T-helper 22 cell (primary cell): ENCODE data around the gene TCEAL4.
"Not testable (repeated sequence)": the region's sequence is repeated elsewhere in the genome, so short reads cannot be mapped to it uniquely, and the experiment has no call there.

Experiments
- DNase-seq: peaks from one replicate; pipeline ENCODE4 v3.0.0-alpha.2; 2020; ENCODE audit warnings: low read depth

The TCEAL4 gene

DNA sequence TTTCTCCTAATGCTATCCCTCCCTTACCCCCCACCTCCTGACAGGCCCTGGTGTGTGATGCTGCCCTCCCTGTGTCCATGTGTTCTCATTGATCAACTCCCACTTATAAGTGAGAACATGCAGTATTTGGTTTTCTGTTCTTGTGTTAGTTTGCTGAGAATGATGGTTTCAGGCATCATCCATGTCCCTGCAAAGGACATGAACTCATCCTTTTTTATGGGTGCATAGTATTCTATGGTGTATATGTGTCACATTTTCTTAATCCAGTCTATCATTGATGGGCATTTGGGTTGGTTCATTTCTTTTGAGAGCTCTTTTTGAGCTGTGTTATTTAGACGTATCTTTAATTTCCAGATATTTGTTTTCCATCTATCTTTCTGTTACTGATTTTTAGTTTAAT, 7.0 kb downstream of the TCEAL4 start:
- DNase-seq: not testable (repeated sequence)

DNA sequence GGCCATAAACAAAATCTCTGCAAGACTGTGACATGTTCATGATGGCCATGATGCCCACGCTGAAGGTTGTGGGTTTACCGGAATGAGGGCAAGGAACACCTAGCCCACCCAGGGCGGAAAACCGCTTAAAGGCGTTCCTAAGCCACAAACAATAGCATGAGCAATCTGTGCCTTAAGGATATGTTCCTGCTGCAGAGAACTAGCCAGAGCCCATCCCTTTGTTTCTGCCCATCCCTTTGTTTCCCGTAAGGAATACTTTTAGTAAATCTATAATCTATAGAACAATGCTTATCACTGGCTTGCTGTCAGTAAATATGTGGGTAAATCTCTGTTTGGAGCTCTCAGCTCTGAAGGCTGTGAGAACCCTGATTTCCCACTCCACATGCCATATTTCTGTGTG, 9.9 kb downstream of the TCEAL4 start:
- DNase-seq: not testable (repeated sequence)

DNA sequence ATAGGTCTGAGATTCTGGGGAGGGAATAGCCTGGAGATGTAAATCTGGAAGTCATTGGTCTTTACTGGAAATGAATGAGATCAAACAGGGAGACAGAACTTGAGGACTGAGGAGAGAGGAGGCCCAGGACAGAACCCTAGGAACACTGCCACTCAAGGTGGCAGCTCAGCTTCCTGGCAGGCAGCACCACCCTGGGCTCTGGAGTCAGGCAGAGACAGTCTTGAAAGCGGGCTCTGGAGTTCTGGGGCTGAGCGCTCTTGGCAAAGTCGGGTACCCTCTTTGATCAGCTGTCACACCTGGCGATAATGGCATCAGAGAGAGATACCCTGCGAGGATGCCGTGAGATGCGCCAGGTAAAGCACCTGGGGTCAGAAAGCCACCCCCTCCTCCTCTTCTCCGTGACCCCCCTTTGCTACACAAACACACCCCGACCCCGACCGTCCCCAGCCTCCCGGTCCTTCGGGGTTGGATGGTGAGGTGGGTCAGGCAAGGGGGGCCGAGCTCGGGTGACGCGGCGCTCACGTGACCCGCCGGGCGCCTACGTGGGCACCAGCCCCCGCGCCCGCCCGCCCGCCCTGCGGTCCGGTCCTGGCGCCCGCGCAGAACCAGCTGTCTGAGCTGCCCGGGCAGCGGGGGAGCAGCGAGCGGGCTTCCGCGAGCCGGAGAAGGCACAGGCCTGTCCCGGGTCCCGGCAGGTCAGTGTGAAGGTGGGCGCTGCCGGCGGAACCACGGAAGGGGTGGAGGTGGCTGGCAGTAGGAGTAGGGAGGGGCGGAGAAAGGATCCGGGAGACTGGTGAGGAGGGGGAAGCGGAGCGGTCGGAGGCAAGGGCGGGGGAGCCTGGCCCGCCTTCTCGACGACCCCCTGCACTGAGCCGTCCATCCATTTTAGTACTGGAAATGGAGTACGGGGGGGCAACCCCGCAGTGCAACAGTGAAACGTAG, 22.3 kb downstream of the TCEAL4 start, which contains the start of gene TCEAL3:
TCEAL3 (plus strand) TSS at position 600 of the 942 bp plus-strand sequence. CDS start 1,102 bp downstream, outside the sequence.
- DNase-seq: peak; percentile 34

DNA sequence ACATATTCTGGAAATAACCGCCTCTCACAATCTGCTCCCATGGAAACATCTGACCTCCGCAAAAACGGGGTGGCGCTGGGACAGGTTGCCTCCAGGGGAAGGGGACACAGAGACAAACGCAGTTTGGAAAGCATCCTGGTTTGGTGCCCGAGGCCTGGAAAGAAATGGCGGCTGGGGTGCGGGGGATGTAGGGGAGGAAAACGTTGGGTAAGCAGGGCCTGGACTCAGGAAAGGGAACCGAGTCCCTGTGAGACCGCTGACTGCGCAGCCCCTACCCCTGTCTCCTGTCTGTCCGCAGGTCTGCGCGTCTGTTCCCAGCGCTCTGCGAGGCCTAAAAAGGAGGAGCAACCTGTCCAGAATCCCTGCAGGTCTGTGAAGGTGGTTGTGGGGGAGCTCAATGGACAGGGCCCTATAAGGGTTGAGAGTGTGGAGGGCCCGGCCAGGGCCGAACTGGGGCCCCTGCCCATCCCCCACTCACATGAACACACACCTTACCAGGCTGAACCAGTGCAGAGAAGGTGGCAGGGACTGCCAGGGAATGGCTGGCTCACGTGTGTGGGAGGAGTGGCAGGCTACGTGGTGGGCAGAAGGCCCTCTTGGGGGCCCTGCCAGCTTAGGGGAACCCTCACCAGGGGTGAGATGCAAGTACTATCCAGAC, 23.1 kb downstream of the TCEAL4 start:
- DNase-seq: no peak

DNA sequence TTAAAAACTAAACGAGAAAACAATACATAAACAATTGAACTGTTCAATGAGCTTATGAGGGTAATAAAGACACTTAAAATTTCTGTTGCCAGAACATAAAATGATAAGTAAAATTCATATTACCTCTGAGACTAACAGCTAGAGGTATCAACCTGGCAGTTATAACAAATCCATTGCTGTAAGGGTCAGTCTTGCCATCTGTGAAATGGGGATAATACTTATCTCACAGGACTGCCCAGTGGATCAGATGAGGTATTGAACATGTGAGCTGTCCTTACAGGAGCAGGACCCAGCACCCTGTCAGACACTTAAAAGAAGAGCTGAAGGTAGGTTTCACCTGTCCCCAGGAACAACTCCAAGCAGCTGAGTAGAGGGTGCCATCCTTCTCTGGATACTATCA, 25.0 kb downstream of the TCEAL4 start:
- no peak for DNase-seq

DNA sequence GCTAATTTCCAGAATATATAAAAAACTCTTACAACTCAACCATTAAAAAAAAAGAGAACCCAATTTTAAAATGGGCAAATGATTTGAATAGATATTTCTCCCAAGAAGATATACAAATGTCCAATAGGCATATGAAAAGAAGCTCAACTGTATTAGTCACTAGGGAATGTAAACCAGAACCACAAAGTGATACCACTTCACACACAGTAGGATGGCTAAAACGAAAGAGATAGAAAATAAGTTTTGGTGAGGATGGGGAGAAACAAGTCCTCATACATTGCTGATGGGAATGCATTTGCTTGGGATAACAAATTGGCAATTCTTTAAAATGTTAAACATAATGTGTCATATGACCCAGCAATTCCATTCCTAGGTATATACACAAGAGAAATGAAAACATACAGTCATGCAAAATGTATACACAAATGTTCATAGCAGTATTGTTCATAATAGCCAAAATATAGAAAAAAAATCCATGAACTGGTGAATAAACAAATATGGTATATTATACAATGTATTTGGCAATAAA, 28.1 kb downstream of the TCEAL4 start:
- DNase-seq: no peak

DNA sequence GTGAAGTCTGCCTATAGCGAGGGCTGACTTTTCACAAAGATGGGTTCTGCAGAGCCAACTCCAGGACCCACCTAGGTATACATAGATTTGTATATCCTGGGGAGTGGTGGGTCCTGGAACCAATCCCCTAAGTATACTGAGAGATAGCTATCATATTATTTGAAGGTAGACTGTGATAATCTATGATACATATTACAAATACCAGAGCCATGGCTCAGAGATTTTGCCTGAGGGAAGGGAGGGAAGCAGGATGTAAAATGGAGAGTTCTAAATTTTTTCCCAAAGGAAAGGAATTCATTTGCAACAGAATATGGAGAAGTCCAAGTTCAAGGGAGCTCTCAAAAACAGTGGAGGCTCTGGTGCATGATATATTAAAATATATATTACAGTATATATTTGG, 29.7 kb downstream of the TCEAL4 start:
- no peak for DNase-seq

DNA sequence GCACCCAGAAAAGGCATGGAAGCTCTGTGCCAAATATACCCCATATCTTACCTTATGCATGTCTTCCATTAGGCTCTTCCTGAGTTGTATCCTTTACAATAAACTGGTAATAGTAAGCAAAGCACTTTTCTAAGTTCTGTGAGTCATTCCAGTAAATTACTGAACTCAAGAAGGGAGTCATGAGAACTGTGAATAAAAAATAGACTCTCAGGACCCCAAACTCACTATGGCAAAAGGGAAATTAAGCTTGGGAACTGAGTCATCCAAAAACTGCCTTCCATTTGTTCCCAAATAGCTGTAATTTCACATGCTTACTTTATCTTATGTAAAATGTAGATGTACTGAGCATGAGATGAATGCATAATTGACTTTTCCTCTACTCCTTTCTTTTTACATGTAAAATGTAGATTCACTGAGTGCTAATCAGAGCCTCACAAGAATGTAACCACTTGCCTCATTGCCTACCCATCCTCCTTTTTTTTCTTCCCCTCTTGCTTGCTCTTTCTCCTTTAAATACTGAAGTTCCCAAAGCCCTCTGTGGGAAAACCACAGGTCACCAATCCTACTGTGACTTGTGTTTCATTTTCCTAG, 30.6 kb downstream of the TCEAL4 start:
- no peak for DNase-seq

DNA sequence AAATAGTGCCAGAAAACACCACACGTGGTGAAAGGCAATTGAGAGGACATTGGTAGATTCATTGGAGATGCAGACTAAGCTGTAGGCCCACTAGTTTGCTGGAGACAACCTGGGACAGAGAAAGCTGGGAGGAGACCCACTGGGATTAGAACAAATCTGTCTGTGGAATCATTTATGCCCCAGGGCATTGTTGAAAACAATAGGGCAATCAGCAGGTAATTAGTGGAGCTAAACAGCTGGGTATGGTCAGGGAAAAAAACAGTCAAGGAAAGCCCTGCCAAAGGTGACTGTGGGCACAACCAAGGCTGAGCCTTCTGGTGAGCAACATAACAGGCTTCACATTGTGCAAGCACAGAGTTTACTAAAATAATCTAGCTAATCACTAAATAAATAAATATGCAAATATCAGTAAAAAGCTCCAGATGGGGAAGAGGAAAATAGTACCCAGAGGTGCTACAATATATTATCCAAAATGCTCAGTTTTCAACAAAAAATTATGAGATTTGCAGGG, 31.4 kb downstream of the TCEAL4 start:
- DNase-seq: no peak

DNA sequence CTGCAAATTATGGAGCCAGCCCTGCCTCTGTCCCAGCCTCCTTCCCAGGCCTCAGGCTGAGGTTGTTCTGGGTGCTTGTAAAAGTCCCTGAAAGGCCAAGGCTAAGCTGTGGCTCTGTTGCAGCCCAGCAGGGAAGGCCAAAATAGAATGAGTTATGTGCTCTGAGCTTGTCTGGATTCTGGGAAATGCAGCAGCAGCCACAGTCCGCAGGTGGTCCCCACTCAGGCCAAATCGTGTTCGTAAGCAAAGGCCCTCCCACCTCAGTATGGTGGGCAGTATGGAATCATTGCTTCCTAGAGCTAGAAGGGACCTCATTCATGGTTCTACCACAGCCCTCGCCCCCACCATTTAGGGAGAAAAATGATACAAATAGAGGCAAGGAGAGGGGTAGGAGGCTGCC, 38.8 kb downstream of the TCEAL4 start:
- DNase-seq: no peak

DNA sequence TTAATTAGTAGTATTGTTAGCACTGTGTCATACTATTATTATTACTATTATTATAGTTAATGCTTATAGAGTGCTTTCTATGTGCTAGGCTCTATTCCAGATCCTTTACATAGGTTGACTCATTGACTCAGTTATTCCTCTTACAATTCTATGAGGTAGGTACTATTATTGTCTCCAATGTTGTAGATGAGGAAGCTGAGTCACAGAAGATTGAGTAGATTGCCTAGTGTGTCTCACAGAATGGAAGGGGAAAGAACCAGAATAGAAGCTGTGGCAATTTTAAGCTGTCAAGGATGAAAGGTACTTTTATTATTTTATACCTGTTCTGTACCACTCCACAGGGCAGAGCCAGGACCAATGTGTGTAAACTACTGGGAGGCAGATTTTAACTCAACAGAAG, 41.5 kb downstream of the TCEAL4 start:
- DNase-seq: no peak

DNA sequence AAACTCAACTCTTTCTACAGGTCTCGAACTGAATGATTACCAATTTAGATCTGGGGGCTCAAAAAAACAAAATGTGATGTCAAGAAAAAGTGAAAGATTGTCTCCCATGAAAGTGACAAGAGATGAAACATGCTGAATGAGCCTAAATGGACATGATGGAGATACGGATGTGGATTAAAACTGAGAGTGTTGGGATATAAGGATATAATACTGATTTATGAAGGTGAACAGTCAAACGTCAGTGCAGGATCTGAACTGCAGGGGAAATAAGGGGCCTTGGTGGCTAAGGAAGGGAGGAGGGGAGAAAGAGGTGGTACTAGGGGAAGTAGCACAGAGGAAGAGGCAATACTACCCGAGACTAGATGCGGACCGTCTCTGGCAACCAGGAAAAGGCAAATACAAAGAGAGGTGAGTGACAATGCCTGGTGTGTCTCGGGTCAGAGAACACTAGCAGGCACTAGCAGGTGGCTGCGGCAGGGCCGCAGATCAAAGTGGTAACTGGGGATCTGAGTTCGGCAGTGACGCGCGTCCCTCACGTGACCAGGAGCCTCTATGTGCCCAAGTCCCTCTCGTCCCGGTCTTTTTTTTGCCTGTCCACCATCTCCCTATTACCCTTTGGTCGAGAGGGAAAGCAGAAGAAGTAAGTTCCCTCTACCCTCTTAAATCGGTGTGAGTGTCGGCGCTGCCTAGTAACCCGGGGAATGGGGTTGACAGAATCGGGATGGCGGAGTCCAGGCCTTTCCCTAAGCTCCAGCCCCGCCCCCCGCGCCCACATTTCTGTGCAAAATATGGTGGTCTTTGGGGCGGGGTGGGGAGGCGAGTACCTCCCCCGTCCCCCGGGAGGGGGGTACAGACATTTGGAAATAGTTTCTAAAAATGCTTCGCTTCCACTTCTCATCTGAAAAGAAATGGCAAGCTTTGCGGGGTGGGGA, 43.3 kb downstream of the TCEAL4 start, which contains the start of gene TCEAL1:
TCEAL1 (plus strand) TSS at position 590 of the 932 bp plus-strand sequence. CDS start 942 bp downstream, outside the sequence.
- no peak for DNase-seq

DNA sequence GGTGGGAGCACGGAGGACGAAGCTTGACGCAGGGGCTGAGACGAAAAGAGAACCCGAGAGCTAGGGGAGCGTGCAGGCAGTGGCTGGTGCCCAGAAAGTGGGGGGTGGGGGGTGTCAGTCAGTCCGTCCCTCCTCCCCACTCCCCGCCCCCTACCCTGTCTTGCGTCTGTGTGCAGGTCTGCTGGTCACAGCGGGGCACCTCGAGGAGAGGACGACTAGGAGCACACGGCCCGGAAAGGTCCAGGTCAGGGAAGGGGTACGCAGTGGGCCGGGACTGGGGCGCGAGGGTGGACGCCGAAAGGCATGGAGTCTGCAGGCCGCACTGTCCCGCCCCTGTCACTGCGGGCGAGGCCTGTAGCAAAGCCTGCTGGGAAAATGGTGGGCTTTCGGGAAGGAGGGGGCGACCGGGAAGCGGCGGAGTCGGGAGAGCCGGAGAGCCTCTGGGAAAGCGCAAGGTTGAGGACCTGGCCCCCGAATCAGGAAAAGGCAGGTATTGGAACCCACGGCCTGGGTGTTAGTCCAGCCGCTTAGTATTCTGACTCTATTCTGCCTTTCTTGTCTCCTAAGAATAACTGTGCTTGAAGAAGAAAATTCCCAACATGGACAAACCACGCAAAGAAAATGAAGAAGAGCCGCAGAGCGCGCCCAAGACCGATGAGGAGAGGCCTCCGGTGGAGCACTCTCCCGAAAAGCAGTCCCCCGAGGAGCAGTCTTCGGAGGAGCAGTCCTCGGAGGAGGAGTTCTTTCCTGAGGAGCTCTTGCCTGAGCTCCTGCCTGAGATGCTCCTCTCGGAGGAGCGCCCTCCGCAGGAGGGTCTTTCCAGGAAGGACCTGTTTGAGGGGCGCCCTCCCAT, 44.2 kb downstream of the TCEAL4 start:
- DNase-seq: no peak

DNA sequence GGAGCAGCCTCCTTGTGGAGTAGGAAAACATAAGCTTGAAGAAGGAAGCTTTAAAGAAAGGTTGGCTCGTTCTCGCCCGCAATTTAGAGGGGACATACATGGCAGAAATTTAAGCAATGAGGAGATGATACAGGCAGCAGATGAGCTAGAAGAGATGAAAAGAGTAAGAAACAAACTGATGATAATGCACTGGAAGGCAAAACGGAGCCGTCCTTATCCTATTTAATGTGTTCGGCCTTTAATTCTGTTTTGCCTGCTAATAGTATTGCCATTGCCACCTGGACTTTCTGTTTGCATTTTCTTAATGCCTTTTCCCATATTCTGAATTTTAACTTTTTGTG, 44.8 kb downstream of the TCEAL4 start:
- no peak for DNase-seq

DNA sequence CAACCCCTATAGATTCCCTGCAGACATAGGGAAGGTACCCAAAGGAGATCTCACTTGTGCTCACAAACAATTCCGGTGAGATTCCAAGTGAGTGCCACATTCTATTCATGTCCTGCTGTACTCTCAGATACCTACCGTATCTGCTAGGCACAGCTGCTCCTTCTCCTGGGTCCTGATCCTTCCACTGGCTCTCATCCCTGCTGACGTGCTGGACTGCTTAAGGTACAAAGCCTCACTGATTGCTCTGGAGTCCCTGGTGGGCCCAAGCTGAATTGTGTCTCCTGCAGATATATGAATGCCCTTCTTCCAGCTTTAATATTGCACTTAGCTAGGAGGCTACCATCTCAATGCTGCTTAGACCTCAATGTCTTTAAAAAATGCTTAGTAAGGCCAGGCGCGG, 45.8 kb downstream of the TCEAL4 start:
- DNase-seq: no peak

DNA sequence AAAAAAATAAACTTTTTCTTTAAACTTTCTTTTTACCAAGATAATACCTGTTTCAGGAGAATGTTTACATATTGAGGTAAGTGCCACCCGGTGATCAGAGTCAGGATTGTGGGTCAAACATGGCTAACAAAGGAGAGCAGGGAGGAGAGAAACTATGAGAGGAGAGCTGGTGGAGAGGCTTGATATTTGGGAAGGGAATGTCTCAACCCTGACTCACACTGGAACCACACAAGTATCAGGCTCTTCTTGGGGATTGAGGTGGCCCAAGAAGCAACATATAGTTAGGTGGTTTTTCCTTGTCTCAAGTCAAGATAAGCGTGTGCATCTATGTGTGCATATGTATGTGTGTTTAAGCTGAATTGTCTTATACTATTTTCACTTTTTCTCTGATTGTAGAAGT, 50.1 kb downstream of the TCEAL4 start:
- no peak for DNase-seq
